Measurements from ENCODE around the gene CDKN3.
"Not testable (repeated sequence)": the region's sequence is repeated elsewhere in the genome, so short reads cannot be mapped to it uniquely, and the experiment has no call there.

DNA sequence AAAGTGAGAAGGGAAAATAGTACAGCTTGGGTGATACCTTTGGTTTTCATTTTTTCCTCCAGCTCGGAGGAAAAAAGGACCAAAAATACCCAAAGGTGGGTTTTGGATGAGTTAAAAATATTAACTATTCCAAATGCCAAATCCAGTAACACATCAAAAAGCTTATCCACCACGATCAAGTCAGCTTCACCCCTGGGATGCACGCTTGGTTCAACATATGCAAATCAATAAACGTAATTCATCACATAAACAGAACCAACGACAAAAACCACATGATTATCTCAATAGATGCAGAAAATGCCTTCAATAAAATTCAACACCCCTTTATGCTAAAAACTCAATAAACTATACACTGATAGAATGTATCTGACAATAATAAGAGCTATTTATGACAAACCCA lies 17.9 kb upstream of the CDKN3 start:
- TF ChIP-seq, protein P1, sequence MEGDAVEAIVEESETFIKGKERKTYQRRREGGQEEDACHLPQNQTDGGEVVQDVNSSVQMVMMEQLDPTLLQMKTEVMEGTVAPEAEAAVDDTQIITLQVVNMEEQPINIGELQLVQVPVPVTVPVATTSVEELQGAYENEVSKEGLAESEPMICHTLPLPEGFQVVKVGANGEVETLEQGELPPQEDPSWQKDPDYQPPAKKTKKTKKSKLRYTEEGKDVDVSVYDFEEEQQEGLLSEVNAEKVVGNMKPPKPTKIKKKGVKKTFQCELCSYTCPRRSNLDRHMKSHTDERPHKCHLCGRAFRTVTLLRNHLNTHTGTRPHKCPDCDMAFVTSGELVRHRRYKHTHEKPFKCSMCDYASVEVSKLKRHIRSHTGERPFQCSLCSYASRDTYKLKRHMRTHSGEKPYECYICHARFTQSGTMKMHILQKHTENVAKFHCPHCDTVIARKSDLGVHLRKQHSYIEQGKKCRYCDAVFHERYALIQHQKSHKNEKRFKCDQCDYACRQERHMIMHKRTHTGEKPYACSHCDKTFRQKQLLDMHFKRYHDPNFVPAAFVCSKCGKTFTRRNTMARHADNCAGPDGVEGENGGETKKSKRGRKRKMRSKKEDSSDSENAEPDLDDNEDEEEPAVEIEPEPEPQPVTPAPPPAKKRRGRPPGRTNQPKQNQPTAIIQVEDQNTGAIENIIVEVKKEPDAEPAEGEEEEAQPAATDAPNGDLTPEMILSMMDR (IDR thresholded peaks at IDR 0.05) = not testable (repeated sequence)
- TF ChIP-seq POLR2A (IDR thresholded peaks at IDR 0.05) = not testable (repeated sequence)
